Gastroesophageal sphincter (tissue), 4 donors: ENCODE measurements around the gene PCDH12. TPM values are rescaled to one million over a fixed set of nuclear protein-coding genes. Genes with fewer than 3 reads are reported as not detected.

Source experiments
- ATAC-seq: fragments of 150-250 bp; one replicate; pipeline ENCODE4 v1.9.1; 2016; ENCODE audit warnings: mild to moderate bottlenecking, moderate library complexity
- H3K27ac ChIP-seq, 4 donors: fragments of 200-600 bp; sonication (generic) in 3 of 4; 1 replicate in 3 of 4; 2 replicates in 1 of 4; pipeline ENCODE4 v1.5.1; 2016 to 2019
- H3K27me3 ChIP-seq: fragments of 200-600 bp; sonication (generic); one replicate; pipeline ENCODE4 v1.5.1; 2019
- H3K36me3 ChIP-seq, 2 donors: fragments of 200-600 bp; sonication (generic); one replicate each; pipeline ENCODE4 v1.5.1; 2019; ENCODE audit warnings: control low read depth in 1 of 2
- H3K4me1 ChIP-seq, 3 donors: fragments of 200-600 bp; sonication (generic); 1 replicate in 2 of 3; 2 replicates in 1 of 3; pipeline ENCODE4 v1.5.1; 2016 to 2019; ENCODE audit warnings: control low read depth in 2 of 3
- H3K4me3 ChIP-seq, 2 donors: fragments of 200-600 bp; sonication (generic); one replicate each; pipeline ENCODE4 v1.5.1; 2019; ENCODE audit warnings: mild to moderate bottlenecking in 1 of 2, moderate library complexity in 1 of 2
- H3K9me3 ChIP-seq, 3 donors: fragments of 200-600 bp; sonication (generic); one replicate each; pipeline ENCODE4 v1.5.1; 2017 to 2019; ENCODE audit warnings: control low read depth in 2 of 3
- CTCF ChIP-seq, 4 experiments: fragments of 200-600 bp in 2 of 4; fragments of 450-650 bp in 2 of 4; sonication (generic) in 1 of 4; IDR thresholded peaks; one replicate each; pipeline ENCODE4 v1.5.1; 2017 to 2019; ENCODE audit warnings: antibody characterized with exemption in 4 of 4, mild to moderate bottlenecking in 2 of 4, moderate library complexity in 2 of 4
- EP300 ChIP-seq: sonication (generic); formaldehyde crosslinking; IDR thresholded peaks from one replicate; pipeline ENCODE4 v1.6.1; 2017; ENCODE audit warnings: antibody characterized with exemption, mild to moderate bottlenecking
- POLR2A ChIP-seq, 2 donors: fragments of 450-650 bp; IDR thresholded peaks; one replicate each; pipeline ENCODE4 v1.6.1; 2017; ENCODE audit warnings: antibody characterized with exemption in 2 of 2, mild to moderate bottlenecking in 2 of 2, moderate library complexity in 1 of 2
- POLR2AphosphoS5 ChIP-seq: sonication (generic); formaldehyde crosslinking; IDR thresholded peaks from one replicate; pipeline ENCODE4 v1.6.1; 2017; ENCODE audit warnings: antibody characterized with exemption
- WGBS, 2 donors: methylation state at CpG; one replicate each; pipeline ENCODE4 v1.1.5; 2018; ENCODE audit warnings: low coverage in 1 of 2; 5-methylcytosine and 5-hydroxymethylcytosine counted together
- total RNA-seq, 4 donors: library from RNA; depleted of rRNA; stranded (reverse); fragments of >200 nt; gene quantifications; one replicate each; pipeline ENCODE4 v1.1.0, GENCODE V29; 2016

Gene PCDH12
- total RNA-seq, 4 donors from 2014 or later, result 4.2 to 6.8 (median 6.0) TPM

GRCh38 chr5:141994511-141995136 lies 36.6 kb upstream of the PCDH12 start:
- no peak for ATAC-seq
- Histone ChIP-seq H3K36me3 (peaks cover 0 to 65% of the 10 kb centered on the region in 2 donors), H3K27ac (no peak overlapping the region), H3K9me3 (no peaks in the 10 kb centered on the region), H3K4me3 (no peak overlapping the region), H3K27me3 (no peaks in the 10 kb centered on the region), H3K4me1 (peaks cover 0 to 25% (median 5%) of the 10 kb centered on the region in 3 donors)
- TF ChIP-seq EP300 (no peak), POLR2A (IDR thresholded peaks at IDR 0.05) (no peak), POLR2AphosphoS5 (no peak), CTCF (IDR thresholded peaks at IDR 0.05) (no peak)
- 64 to 73% methylated on average over 3 to 4 of the region's 4 CpGs for WGBS, 2 donors

GRCh38 chr5:141992349-141992963 lies 34.5 kb upstream of the PCDH12 start:
- 0 to 7% methylated on average over 2 of the region's 2 CpGs for WGBS, 2 donors

GRCh38 chr5:141989720-141990119 lies 31.7 kb upstream of the PCDH12 start:
- Histone ChIP-seq H3K4me1 (peaks cover 0 to 16% (median 5%) of the 10 kb centered on the region in 3 donors), H3K27me3 (no peaks in the 10 kb centered on the region), H3K36me3 (peaks cover 16 to 85% of the 10 kb centered on the region in 2 donors), H3K27ac (no peak overlapping the region), H3K9me3 (no peaks in the 10 kb centered on the region), H3K4me3 (no peak overlapping the region)
- ATAC-seq, result no peak
- WGBS, 2 donors, result 4 to 30% methylated on average over 1 of the region's 1 CpG
- TF ChIP-seq POLR2A (IDR thresholded peaks at IDR 0.05) (no peak), POLR2AphosphoS5 (no peak), CTCF (IDR thresholded peaks at IDR 0.05) (no peak), EP300 (no peak)

More at GRCh38 chr5:141992349-141992963, 34.5 kb upstream of the PCDH12 start:
- Histone ChIP-seq H3K4me3 (no peak overlapping the region), H3K36me3 (peaks cover 4 to 70% of the 10 kb centered on the region in 2 donors), H3K27me3 (no peaks in the 10 kb centered on the region), H3K4me1 (peaks cover 0 to 32% (median 5%) of the 10 kb centered on the region in 3 donors), H3K27ac (no peak overlapping the region), H3K9me3 (no peaks in the 10 kb centered on the region)
- peak; percentile 79 for ATAC-seq
- TF ChIP-seq CTCF (IDR thresholded peaks at IDR 0.05) (peak; percentile 75 to 79 (median 78)), EP300 (no peak)

GRCh38 chr5:141986072-141986471 lies 28.1 kb upstream of the PCDH12 start:
- TF ChIP-seq POLR2AphosphoS5 (no peak), POLR2A (IDR thresholded peaks at IDR 0.05) (no peak), EP300 (no peak), CTCF (IDR thresholded peaks at IDR 0.05) (no peak)
- Histone ChIP-seq H3K9me3 (no peaks in the 10 kb centered on the region), H3K36me3 (peaks cover 21 to 98% of the 10 kb centered on the region in 2 donors), H3K27me3 (no peaks in the 10 kb centered on the region), H3K27ac (no peak overlapping the region), H3K4me3 (no peak overlapping the region), H3K4me1 (peaks cover 0 to 8% (median 0%) of the 10 kb centered on the region in 3 donors)
- no peak for ATAC-seq

GRCh38 chr5:141982626-141983025 lies 24.6 kb upstream of the PCDH12 start:
- Histone ChIP-seq H3K27me3 (no peaks in the 10 kb centered on the region), H3K4me1 (peaks cover 0 to 13% (median 0%) of the 10 kb centered on the region in 3 donors), H3K4me3 (no peak overlapping the region), H3K9me3 (no peaks in the 10 kb centered on the region), H3K36me3 (peaks cover 25 to 96% of the 10 kb centered on the region in 2 donors), H3K27ac (no peak overlapping the region)
- TF ChIP-seq CTCF (IDR thresholded peaks at IDR 0.05) (no peak), POLR2A (IDR thresholded peaks at IDR 0.05) (no peak), POLR2AphosphoS5 (no peak), EP300 (no peak)
- WGBS, 2 donors, result 46% methylated on average over 2 of the region's 2 CpGs; no CpG with 5 or more reads in 1 of the 2 donors
- no peak for ATAC-seq
